Neuronal stem cell (in vitro differentiated cells): ENCODE data around the gene COMMD1.

Experiments used
- DNase-seq: peaks from one replicate; pipeline ENCODE4 v3.0.0-alpha.2; 2013; ENCODE audit warnings: low spot score
- H2AFZ ChIP-seq: one replicate; pipeline ENCODE4 v1.6.1; 2013; ENCODE audit warnings: mild to moderate bottlenecking, low read length, inconsistent platforms
- H2AK5ac ChIP-seq: 2 replicates; pipeline ENCODE4 v1.6.1; 2013; ENCODE audit warnings: low read depth, mild to moderate bottlenecking, inconsistent platforms, low read length, moderate library complexity, mixed read lengths
- H2BK120ac ChIP-seq: 2 replicates; pipeline ENCODE4 v1.6.1; 2013; ENCODE audit warnings: low read depth, mild to moderate bottlenecking, inconsistent platforms, low read length, moderate library complexity, mixed read lengths
- H2BK12ac ChIP-seq: one replicate; pipeline ENCODE4 v1.6.1; 2013; ENCODE audit warnings: low read length, inconsistent platforms
- H2BK15ac ChIP-seq: 2 replicates; pipeline ENCODE4 v1.6.1; 2013; ENCODE audit warnings: mild to moderate bottlenecking, low read length, inconsistent platforms, mixed read lengths
- H2BK5ac ChIP-seq: one replicate; pipeline ENCODE4 v1.6.1; 2013; ENCODE audit warnings: inconsistent platforms, mild to moderate bottlenecking, low read length, moderate library complexity
- H3K14ac ChIP-seq: one replicate; pipeline ENCODE4 v1.6.1; 2013; ENCODE audit warnings: low read length, inconsistent platforms
- H3K18ac ChIP-seq: 2 replicates; pipeline ENCODE4 v1.6.1; 2013; ENCODE audit warnings: low read length, inconsistent platforms
- H3K23ac ChIP-seq: 2 replicates; pipeline ENCODE4 v1.6.1; 2013; ENCODE audit warnings: low read depth, mild to moderate bottlenecking, mixed read lengths, low read length, inconsistent platforms; ENCODE audit not compliant: poor library complexity
- H3K27ac ChIP-seq: replicated peaks from 3 replicates; pipeline ENCODE4 v1.5.1; 2013; ENCODE audit warnings: low read length, inconsistent platforms
- H3K27me3 ChIP-seq, 3 experiments: 2 replicates each; pipeline ENCODE4 v1.6.1; 2013; ENCODE audit warnings: low read length in 3 of 3, mild to moderate bottlenecking in 2 of 3, inconsistent platforms in 1 of 3, low read depth in 1 of 3, mixed read lengths in 1 of 3, moderate library complexity in 1 of 3; ENCODE audit not compliant: control insufficient read depth in 3 of 3, insufficient read depth in 3 of 3
- H3K36me3 ChIP-seq, 2 donors: replicated peaks in 1 of 2; 2 replicates each; pipeline ENCODE4 v1.6.1; 2013; ENCODE audit warnings: low read length in 2 of 2; ENCODE audit not compliant: control insufficient read depth in 2 of 2, insufficient read depth in 2 of 2
- H3K4ac ChIP-seq: 2 replicates; pipeline ENCODE4 v1.6.1; 2013; ENCODE audit warnings: inconsistent platforms, mild to moderate bottlenecking, low read length, moderate library complexity
- H3K4me1 ChIP-seq, 2 donors: 1 replicate in 1 of 2; 2 replicates in 1 of 2; pipeline ENCODE4 v1.6.1; 2013; ENCODE audit warnings: low read length in 2 of 2, low read depth in 1 of 2; ENCODE audit not compliant: control insufficient read depth in 2 of 2, insufficient read depth in 1 of 2
- H3K4me2 ChIP-seq: one replicate; pipeline ENCODE4 v1.6.1; 2013; ENCODE audit warnings: mild to moderate bottlenecking, low read length, inconsistent platforms; ENCODE audit not compliant: insufficient read depth, poor library complexity, severe bottlenecking
- H3K4me3 ChIP-seq, 2 donors: 2 replicates each; pipeline ENCODE4 v1.5.1; 2013; ENCODE audit warnings: low read length in 2 of 2, mild to moderate bottlenecking in 2 of 2, inconsistent platforms in 1 of 2, moderate library complexity in 1 of 2
- H3K79me1 ChIP-seq: one replicate; pipeline ENCODE4 v1.6.1; 2013; ENCODE audit warnings: low read depth, mild to moderate bottlenecking, inconsistent platforms, low read length, moderate library complexity
- H3K9ac ChIP-seq: one replicate; pipeline ENCODE4 v1.6.1; 2013; ENCODE audit warnings: mild to moderate bottlenecking, low read depth, low read length, inconsistent platforms; ENCODE audit not compliant: poor library complexity
- H3K9me3 ChIP-seq, 2 donors: replicated peaks in 1 of 2; 2 replicates each; pipeline versions ENCODE3 to v1.6.1; 2013; ENCODE audit warnings: low read length in 2 of 2, mild to moderate bottlenecking in 2 of 2, inconsistent platforms in 1 of 2, low read depth in 1 of 2, mixed read lengths in 1 of 2, moderate library complexity in 1 of 2; ENCODE audit not compliant: control insufficient read depth in 2 of 2, insufficient read depth in 1 of 2
- H4K8ac ChIP-seq: one replicate; pipeline ENCODE4 v1.6.1; 2013; ENCODE audit warnings: low read depth, mild to moderate bottlenecking, inconsistent platforms, low read length, moderate library complexity
- H4K91ac ChIP-seq: one replicate; pipeline ENCODE4 v1.6.1; 2013; ENCODE audit warnings: low read length, low read depth, mild to moderate bottlenecking, inconsistent platforms; ENCODE audit not compliant: poor library complexity
- WGBS, 2 donors: extraction: QIAGEN DNeasy Blood & Tissue Kit; methylation state at CpG; one replicate each; pipeline ENCODE4 v1.1.7; 2013; ENCODE audit warnings: missing lambda C conversion rate in 2 of 2, mixed read lengths in 1 of 2; ENCODE audit not compliant: insufficient read length in 2 of 2, insufficient replicate concordance in 1 of 2; ENCODE audit errors: extremely low coverage in 2 of 2; 5-methylcytosine and 5-hydroxymethylcytosine counted together

Gene COMMD1

DNA sequence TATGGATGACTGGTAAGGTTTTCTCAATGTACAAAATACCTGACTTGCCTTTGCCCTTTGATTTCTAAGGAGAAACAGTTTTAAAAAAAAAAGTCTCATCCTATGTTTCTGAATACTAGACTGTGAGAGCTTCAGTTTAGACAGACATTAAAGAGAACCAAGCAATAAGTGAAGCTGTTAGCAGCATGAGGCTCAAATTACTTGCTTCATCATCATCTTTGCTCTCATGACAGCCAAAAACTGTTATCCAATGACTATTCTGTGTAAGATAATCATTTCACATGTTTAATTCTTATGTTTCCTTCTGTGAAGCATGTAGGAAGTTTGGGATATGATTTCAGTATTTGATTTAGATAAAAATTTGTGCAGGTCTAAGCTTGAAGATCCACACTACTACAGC, 129.2 kb downstream of the COMMD1 start:
- Histone ChIP-seq H3K9ac (no peak overlapping the region), H4K91ac (no peak overlapping the region), H2BK5ac (no peak overlapping the region), H2AK5ac (no peak overlapping the region), H2BK12ac (no peak overlapping the region), H3K79me1 (no peaks in the 10 kb centered on the region), H3K9me3 (no peaks in the 10 kb centered on the region), H3K4me1 (no peaks in the 10 kb centered on the region), H3K14ac (no peak overlapping the region), H3K23ac (no peak overlapping the region), H3K27me3 (no peaks in the 10 kb centered on the region), H4K8ac (no peak overlapping the region), H3K27ac (no peak overlapping the region), H2BK120ac (no peak overlapping the region), H2BK15ac (no peak overlapping the region), H3K4me2 (no peak overlapping the region), H3K18ac (no peak overlapping the region), H3K4ac (no peak overlapping the region), H3K4me3 (no peak overlapping the region), H2AFZ (no peak overlapping the region), H3K36me3 (no peaks in the 10 kb centered on the region)
- DNase-seq, result no peak

DNA sequence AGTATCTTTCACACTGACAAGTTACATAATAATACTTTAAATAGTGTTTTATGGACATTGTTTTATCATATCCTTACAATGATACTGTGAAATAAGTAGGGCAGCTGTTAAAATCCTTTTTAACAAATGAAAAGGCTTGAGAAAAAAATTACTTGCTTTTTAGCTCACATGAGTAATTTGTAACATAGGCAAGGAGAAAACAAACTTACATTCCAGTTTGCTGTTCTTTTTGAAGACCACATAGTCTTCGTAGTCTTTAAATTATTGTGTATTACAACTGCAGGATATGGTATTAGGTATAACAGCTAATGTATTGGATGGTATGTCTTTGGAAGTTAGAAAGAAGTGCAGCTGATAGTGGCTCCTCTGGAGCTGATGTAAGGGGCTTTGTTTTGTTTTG, 130.8 kb downstream of the COMMD1 start:
- Histone ChIP-seq H2AFZ (no peak overlapping the region), H3K4me3 (no peak overlapping the region), H3K27me3 (no peaks in the 10 kb centered on the region), H2AK5ac (no peak overlapping the region), H2BK12ac (no peak overlapping the region), H3K14ac (no peak overlapping the region), H2BK120ac (no peak overlapping the region), H3K9me3 (no peaks in the 10 kb centered on the region), H3K79me1 (no peaks in the 10 kb centered on the region), H3K4ac (no peak overlapping the region), H3K27ac (no peak overlapping the region), H3K9ac (no peak overlapping the region), H2BK15ac (no peak overlapping the region), H3K18ac (no peak overlapping the region), H4K8ac (no peak overlapping the region), H3K36me3 (no peaks in the 10 kb centered on the region), H2BK5ac (no peak overlapping the region), H3K23ac (no peak overlapping the region), H3K4me1 (no peaks in the 10 kb centered on the region), H4K91ac (no peak overlapping the region), H3K4me2 (no peak overlapping the region)
- no peak for DNase-seq
- no CpG with 5 or more reads among the region's 1 CpG for WGBS, 2 donors

DNA sequence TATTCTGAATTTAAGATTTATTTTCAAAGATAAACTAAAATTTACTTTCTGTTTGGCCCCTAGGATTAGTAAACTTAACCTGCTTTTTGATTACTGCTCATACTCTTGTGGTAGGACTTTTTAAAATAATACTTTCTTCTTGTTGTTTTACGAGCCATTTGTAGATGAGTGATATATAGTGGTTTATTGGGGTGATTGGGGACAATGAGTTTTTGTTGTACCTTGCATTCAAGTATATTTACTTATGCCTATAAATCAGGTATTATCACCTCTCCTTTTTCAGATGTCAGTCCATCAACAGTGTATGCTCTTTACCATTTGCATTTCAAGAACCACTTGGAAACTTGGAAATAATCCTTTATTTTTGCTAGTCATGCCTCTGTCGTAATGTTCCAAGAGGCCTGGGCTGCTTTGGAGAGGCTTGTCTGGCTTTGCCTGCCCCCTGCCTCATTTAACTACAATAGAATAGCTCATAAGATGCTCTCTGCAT, 131.3 kb downstream of the COMMD1 start:
- Histone ChIP-seq H2AFZ (no peak overlapping the region), H2AK5ac (no peak overlapping the region), H3K4me2 (no peak overlapping the region), H2BK120ac (no peak overlapping the region), H3K9me3 (no peaks in the 10 kb centered on the region), H3K14ac (no peak overlapping the region), H3K18ac (no peak overlapping the region), H3K36me3 (no peaks in the 10 kb centered on the region), H3K79me1 (no peaks in the 10 kb centered on the region), H3K27me3 (no peaks in the 10 kb centered on the region), H3K4ac (no peak overlapping the region), H3K4me3 (no peak overlapping the region), H3K4me1 (no peaks in the 10 kb centered on the region), H3K23ac (no peak overlapping the region), H4K8ac (no peak overlapping the region), H3K9ac (no peak overlapping the region), H2BK15ac (no peak overlapping the region), H2BK5ac (no peak overlapping the region), H2BK12ac (no peak overlapping the region), H4K91ac (no peak overlapping the region), H3K27ac (no peak overlapping the region)
- no peak for DNase-seq
- WGBS, 2 donors, result no CpG with 5 or more reads among the region's 2 CpGs

DNA sequence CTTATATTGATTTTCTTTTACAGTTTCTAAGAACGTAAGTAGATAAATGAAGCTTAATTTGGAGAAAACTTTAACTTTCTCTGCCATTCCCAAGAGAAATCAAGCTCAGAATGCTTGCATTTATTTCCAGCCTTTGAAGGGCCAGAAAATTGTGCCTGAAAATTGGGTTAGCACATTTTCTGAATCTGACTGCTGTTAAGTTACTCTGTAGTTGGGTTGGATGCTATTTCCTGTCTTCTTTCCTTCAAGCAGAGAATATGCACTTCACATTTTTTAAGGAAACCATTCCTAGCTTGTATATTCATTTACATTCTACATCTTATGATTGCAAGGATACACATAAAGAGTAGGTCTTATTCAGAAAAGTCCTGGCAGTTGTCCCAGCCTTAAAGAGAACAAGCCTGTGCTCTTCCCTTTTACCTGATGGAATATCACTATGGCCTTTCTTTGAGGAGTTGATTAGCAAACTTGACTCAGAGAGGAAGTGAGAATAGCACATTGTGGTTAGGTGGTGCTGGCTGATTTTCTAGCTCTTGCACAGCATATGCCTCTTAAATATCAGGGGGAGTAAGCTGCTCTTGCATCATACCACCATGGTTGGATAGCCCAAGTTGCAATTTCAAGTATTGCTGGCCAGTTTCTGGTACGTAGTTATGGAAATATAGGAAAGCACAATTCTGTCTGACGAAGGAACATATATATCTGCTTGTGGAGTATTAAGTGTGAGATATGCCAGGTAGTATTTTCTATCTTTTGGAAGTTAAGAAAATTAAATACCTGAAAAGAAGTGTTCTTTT, 133.7 kb downstream of the COMMD1 start:
- no peaks in the 10 kb centered on the region for H3K36me3 ChIP-seq
- no peak overlapping the region for H2BK120ac ChIP-seq
- no peaks in the 10 kb centered on the region for H3K9me3 ChIP-seq
- H3K23ac ChIP-seq, result no peak overlapping the region
- H3K27me3 ChIP-seq, result no peaks in the 10 kb centered on the region
- H3K4me1 ChIP-seq, result no peaks in the 10 kb centered on the region
- H4K8ac ChIP-seq, result no peak overlapping the region
- no CpG with 5 or more reads among the region's 3 CpGs for WGBS, 2 donors
- no peak overlapping the region for H3K14ac ChIP-seq
- no peak overlapping the region for H2BK12ac ChIP-seq
- no peak overlapping the region for H2BK5ac ChIP-seq
- H2AK5ac ChIP-seq, result no peak overlapping the region
- H3K4ac ChIP-seq, result no peak overlapping the region
- no peak overlapping the region for H3K18ac ChIP-seq
- H3K79me1 ChIP-seq, result no peaks in the 10 kb centered on the region
- no peak for DNase-seq
- H3K9ac ChIP-seq, result no peak overlapping the region
- no peak overlapping the region for H3K4me3 ChIP-seq
- no peak overlapping the region for H3K27ac ChIP-seq
- H4K91ac ChIP-seq, result no peak overlapping the region
- H3K4me2 ChIP-seq, result no peak overlapping the region
- no peak overlapping the region for H2BK15ac ChIP-seq
- no peak overlapping the region for H2AFZ ChIP-seq
